GM10248 (cell line): ENCODE measurements around the gene MATCAP1.

Experiments used
- CTCF ChIA-PET: fragments of 300-600 bp; sonication (Branson Sonifier 250); formaldehyde crosslinking; extraction: SDS; loops from one replicate; lab custom pipeline; 2021; ENCODE audit warnings: antibody characterized with exemption; lab: Yijun Ruan, JAX
- POLR2A ChIA-PET: fragments of 350-650 bp; sonication (Branson Sonifier 250); formaldehyde crosslinking; extraction: SDS; loops from one replicate; lab custom pipeline; 2020; ENCODE audit warnings: antibody characterized with exemption; lab: Yijun Ruan, JAX
- DNase-seq: peaks from one replicate; pipeline ENCODE4 v3.0.0; 2012; ENCODE audit errors: extremely low spot score
- TF ChIP-seq, protein P1 (sequence below): IDR thresholded peaks from 2 replicates; pipeline ENCODE4 v1.5.1; 2012; ENCODE audit warnings: mild to moderate bottlenecking, low read depth; ENCODE audit errors: extremely low read depth, missing control alignments, control extremely low read depth

The MATCAP1 gene

DNA sequence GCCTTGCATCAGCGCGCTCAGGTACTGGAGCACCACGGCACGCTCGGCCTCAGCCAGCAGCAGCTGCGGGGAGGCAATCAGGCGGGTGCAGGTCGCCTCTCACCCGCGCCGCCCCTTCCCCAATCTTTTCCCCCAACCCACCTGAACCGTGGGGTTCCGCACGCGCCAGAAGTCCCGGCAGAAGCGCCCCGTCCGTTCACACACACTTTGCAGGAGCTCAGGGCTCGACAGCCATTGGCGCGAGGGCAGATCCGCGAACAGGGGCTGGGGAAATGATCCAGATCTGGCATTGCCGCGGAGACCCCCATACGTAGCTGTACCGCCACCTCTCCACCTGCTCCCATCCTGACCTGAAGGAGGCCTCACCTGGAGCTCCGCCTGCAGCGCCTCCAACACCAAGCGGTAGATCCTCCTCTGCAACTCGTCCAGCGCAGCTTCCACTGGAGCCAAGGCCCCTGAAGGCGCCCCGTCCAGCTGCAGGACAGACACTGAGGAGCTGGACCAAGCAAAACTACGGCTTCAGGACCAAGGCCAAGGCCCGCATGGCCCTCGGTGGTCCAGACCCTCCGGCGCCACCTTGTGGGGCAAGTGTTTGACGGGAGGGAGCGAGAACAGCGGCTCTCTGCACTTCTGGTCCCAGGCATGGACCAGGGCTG is 1.4 kb upstream of the MATCAP1 start:
- POLR2A ChIA-PET: no interaction called here
- TF ChIP-seq, protein P1, sequence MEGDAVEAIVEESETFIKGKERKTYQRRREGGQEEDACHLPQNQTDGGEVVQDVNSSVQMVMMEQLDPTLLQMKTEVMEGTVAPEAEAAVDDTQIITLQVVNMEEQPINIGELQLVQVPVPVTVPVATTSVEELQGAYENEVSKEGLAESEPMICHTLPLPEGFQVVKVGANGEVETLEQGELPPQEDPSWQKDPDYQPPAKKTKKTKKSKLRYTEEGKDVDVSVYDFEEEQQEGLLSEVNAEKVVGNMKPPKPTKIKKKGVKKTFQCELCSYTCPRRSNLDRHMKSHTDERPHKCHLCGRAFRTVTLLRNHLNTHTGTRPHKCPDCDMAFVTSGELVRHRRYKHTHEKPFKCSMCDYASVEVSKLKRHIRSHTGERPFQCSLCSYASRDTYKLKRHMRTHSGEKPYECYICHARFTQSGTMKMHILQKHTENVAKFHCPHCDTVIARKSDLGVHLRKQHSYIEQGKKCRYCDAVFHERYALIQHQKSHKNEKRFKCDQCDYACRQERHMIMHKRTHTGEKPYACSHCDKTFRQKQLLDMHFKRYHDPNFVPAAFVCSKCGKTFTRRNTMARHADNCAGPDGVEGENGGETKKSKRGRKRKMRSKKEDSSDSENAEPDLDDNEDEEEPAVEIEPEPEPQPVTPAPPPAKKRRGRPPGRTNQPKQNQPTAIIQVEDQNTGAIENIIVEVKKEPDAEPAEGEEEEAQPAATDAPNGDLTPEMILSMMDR: peak; percentile 96
- DNase-seq: peak; percentile 81
- CTCF ChIA-PET: interaction anchor here (0.6 to 4.3 kb wide), 44 partner anchors 10 to 362 kb away, joined by 3 to 45 read pairs (median 5); partner anchors contain the start of genes B3GNT9, FHOD1, HSF4 and NOL3

DNA sequence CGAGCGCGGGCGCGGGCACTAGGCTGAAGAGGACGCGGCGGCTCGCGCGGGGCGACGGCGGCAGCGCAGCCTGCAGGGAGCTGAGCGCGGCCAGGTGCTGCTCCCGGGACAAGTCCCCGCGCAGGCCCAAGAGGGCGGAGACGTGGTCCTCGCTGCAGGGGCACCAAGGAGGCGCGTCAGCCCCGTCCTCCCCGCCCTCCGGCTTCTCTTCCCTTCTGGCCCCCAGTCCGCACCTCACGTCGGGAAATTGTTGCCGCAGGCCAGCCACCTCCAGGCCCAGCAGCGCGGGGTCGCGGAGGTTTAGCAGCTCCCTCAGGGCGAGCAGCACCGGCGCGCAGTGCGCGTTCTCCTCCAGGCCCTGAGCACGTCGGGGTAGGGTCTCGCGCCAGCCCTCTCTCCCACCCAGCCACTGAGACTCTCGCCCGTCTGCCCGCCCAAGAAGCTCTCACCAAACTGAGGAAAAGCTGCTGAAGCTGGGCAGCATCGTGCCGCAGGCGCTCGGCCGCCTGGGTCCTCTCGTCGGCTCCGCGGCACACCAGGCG is 761 bp upstream of the MATCAP1 start:
- no peak for DNase-seq
- TF ChIP-seq, protein P1: no peak
- ChIA-PET CTCF (interaction anchor here (0.8 to 4.3 kb wide), 39 partner anchors 10 to 362 kb away, joined by 3 to 45 read pairs (median 5); partner anchors contain the start of genes B3GNT9, FHOD1, HSF4 and NOL3), POLR2A (no interaction called here)

DNA sequence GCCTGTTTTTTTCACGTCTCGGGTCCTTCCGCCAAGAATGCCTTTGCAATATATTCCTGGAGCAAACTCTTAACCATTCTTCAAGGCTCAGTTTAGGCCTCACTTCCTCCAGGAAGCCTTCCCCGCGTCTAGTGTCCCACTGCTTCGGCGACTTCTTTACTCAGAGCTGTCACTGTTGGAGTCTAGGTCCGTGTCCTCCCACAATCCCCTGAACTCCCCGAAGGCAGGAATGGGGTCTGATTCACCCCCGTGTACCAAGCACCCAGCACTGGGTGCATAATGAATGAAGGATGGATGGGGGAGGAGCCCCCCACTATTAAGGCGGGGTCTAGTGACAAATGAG is 508 bp downstream of the MATCAP1 start:
- CTCF ChIA-PET: interaction anchor here (1.5 to 3.5 kb wide), 6 partner anchors 9 to 229 kb away, joined by 6 to 19 read pairs (median 8); partner anchors contain the start of genes B3GNT9 and NOL3
- POLR2A ChIA-PET: no interaction called here
- no peak for DNase-seq
- TF ChIP-seq, protein P1: no peak

DNA sequence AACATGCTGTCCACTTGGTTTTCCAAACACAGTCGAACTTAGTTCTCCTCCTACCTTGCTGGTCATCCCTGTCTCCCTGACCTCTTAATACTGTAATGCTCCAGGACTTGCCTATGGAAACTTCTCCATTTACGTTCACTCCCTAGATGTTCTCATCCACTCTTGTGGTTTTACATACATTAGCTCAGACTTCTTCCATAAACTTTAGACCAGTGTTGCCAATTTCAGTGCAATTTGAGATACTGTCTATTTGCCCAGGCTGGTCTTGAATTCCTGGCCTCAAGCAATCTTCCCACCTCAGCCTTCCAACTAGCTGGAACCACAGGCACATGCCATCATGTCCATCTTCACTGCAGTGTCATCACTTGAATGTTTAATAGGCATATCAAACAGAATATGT is 1.5 kb downstream of the MATCAP1 start:
- TF ChIP-seq, protein P1: no peak
- no peak for DNase-seq
- ChIA-PET CTCF (interaction anchor here (1.1 to 3.5 kb wide), 7 partner anchors 8 to 228 kb away, joined by 4 to 19 read pairs (median 6); partner anchors contain the start of genes FBXL8, NOL3 and TRADD), POLR2A (interaction anchor here (0.7 kb wide), 1 partner anchor 347 kb away, joined by 7 read pairs; no protein-coding TSS in a partner anchor)

DNA sequence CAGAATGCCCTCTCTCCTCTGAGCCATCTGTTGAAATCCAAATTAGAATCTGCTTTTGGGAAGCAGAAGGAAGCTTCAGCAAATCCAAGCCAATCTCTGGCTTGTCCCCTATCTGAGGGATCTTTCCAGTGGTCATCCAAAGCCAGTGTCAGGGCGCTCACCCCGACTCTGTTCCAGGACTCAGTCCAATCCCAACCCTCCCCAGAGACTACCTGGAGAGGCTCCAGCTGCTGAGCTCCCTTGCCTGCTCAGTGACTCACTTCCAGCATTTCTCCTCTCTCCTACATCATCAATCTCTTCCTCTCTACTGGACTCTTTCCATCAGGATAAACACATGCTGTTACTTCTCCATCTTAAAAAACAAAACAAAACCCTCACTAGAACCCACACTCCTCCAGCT is 2.4 kb downstream of the MATCAP1 start:
- DNase-seq: no peak
- ChIA-PET POLR2A (interaction anchor here (0.7 kb wide), 1 partner anchor 346 kb away, joined by 7 read pairs; no protein-coding TSS in a partner anchor), CTCF (interaction anchor here (1.3 to 3.5 kb wide), 4 partner anchors 11 to 164 kb away, joined by 3 to 19 read pairs (median 8); partner anchors contain the start of genes FBXL8, NOL3 and TRADD)
- TF ChIP-seq, protein P1: no peak

DNA sequence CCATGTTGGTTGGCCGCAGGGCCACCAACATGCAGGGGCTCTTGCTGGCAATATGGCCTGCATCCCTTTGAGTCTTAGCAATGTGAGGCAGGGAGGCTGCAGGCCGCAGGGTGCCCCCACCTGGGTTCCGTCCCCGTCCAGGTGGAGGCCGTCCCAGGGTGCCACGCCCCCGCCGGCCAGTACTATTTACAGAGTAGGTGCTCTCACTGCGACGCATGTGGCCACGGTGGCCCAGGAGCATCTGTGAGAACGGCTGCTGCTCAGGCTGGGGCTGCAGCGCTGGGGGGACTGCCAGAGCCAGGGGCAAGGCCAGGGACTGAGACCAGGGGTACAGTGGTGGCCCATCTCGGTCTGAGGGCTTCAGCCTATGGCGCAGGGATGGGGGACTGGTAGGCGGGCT is 3.6 kb downstream of the MATCAP1 start:
- POLR2A ChIA-PET: no interaction called here
- no peak for DNase-seq
- CTCF ChIA-PET: interaction anchor here (1.0 to 3.5 kb wide), 4 partner anchors 13 to 162 kb away, joined by 3 to 10 read pairs (median 5); no protein-coding TSS in a partner anchor
- TF ChIP-seq, protein P1: no peak
